SK-N-SH (cell line): Measurements from ENCODE around the gene MSTO1. TPM values are rescaled to one million over a fixed set of nuclear protein-coding genes. Genes with fewer than 3 reads are reported as not detected.
"Not testable (repeated sequence)": the region's sequence is repeated elsewhere in the genome, so short reads cannot be mapped to it uniquely, and the experiment has no call there.

ENCODE experiments used
- CTCF ChIA-PET: fragments of 300-600, 350-600 bp; formaldehyde crosslinking; extraction: SDS; loops from one replicate; lab custom pipeline; 2021; lab: Yijun Ruan, JAX
- POLR2A ChIA-PET: fragments of 350-600 bp; sonication (Branson Sonifier 250); formaldehyde crosslinking; extraction: SDS; loops from one replicate; lab custom pipeline; 2020; ENCODE audit warnings: antibody characterized with exemption, inconsistent platforms; lab: Yijun Ruan, JAX
- DNase-seq: peaks from one replicate; pipeline ENCODE4 v3.0.0; 2012
- H2AFZ ChIP-seq: fragments of 200-600 bp; sonication (generic); 2 replicates; pipeline ENCODE4 v1.8.1; 2016; ENCODE audit warnings: antibody characterized with exemption, mild to moderate bottlenecking, low read depth
- H3F3A ChIP-seq: fragments of 200-600 bp; sonication (generic); replicated peaks from 2 replicates; pipeline ENCODE3; 2016; ENCODE audit warnings: antibody characterized with exemption, mild to moderate bottlenecking; ENCODE audit not compliant: insufficient read depth
- H3K27ac ChIP-seq, 2 experiments: fragments of 200-500 bp in 1 of 2; fragments of 200-600 bp in 1 of 2; sonication (Bioruptor generic) in 1 of 2; sonication (generic), shearing (Covaris generic) in 1 of 2; 2 replicates each; pipeline versions ENCODE4 v1.5.1 to v1.6.1; 2014 to 2016; ENCODE audit warnings: low read depth in 2 of 2, inconsistent platforms in 1 of 2, low read length in 1 of 2, mild to moderate bottlenecking in 1 of 2, mixed read lengths in 1 of 2
- H3K27me3 ChIP-seq: fragments of 200-600 bp; sonication (generic), shearing (Covaris generic); 2 replicates; pipeline ENCODE4 v1.6.1; 2016; ENCODE audit warnings: mixed run types; ENCODE audit not compliant: insufficient read depth
- H3K36me3 ChIP-seq, 2 experiments: fragments of 200-500 bp in 1 of 2; fragments of 200-600 bp in 1 of 2; sonication (Bioruptor generic) in 1 of 2; sonication (generic) in 1 of 2; replicated peaks in 1 of 2; 2 replicates each; pipeline versions ENCODE3 to v1.5.1; 2014 to 2016; ENCODE audit warnings: low read length in 1 of 2, mild to moderate bottlenecking in 1 of 2; ENCODE audit not compliant: insufficient read depth in 2 of 2, control insufficient read depth in 1 of 2
- H3K4me1 ChIP-seq, 2 experiments: fragments of 200-500 bp in 1 of 2; fragments of 200-600 bp in 1 of 2; sonication (Bioruptor generic) in 1 of 2; sonication (generic), shearing (Covaris generic) in 1 of 2; 2 replicates each; pipeline versions ENCODE4 v1.5.1 to v1.6.1; 2014 to 2016; ENCODE audit warnings: low read depth in 1 of 2, low read length in 1 of 2, mixed run types in 1 of 2; ENCODE audit not compliant: insufficient read depth in 2 of 2, control insufficient read depth in 1 of 2
- H3K4me2 ChIP-seq: fragments of 200-600 bp; sonication (generic), shearing (Covaris generic); 2 replicates; pipeline ENCODE4 v1.6.1; 2017; ENCODE audit warnings: mixed run types
- H3K4me3 ChIP-seq, 2 experiments: fragments of 200-500 bp in 1 of 2; fragments of 200-600 bp in 1 of 2; sonication (Bioruptor generic) in 1 of 2; sonication (generic), shearing (Covaris generic) in 1 of 2; 2 replicates each; pipeline versions ENCODE4 v1.5.1 to v1.8.1; 2014 to 2016; ENCODE audit warnings: low read depth in 2 of 2, inconsistent platforms in 1 of 2, low read length in 1 of 2, mild to moderate bottlenecking in 1 of 2, mixed read lengths in 1 of 2, moderate library complexity in 1 of 2
- H3K79me2 ChIP-seq: fragments of 200-600 bp; sonication (generic); 2 replicates; pipeline ENCODE4 v1.8.1; 2017; ENCODE audit warnings: mild to moderate bottlenecking; ENCODE audit not compliant: insufficient read depth
- H3K9ac ChIP-seq: fragments of 200-600 bp; sonication (generic); 2 replicates; pipeline ENCODE4 v1.6.1; 2017; ENCODE audit warnings: mixed run types
- H3K9me2 ChIP-seq: fragments of 200-600 bp; sonication (generic); 2 replicates; pipeline ENCODE4 v1.6.1; 2017; ENCODE audit warnings: mixed run types
- H3K9me3 ChIP-seq: fragments of 200-600 bp; sonication (generic); 2 replicates; pipeline ENCODE4 v1.6.1; 2017; ENCODE audit warnings: mixed run types, mild to moderate bottlenecking, moderate library complexity
- H4K20me1 ChIP-seq: fragments of 200-600 bp; sonication (generic); 2 replicates; pipeline ENCODE4 v1.6.1; 2017; ENCODE audit warnings: mild to moderate bottlenecking, mixed run types; ENCODE audit not compliant: insufficient read depth
- WGBS: methylation state at CpG from one replicate; pipeline ENCODE4 v1.1.6; 2017; ENCODE audit warnings: low lambda C conversion rate; 5-methylcytosine and 5-hydroxymethylcytosine counted together
- polyA plus RNA-seq, 3 experiments: library from polyadenylated mRNA; depleted of rRNA; stranded (reverse); fragments of >200 nt; gene quantifications; 2 replicates each; pipeline ENCODE4 v1.2.3, GENCODE V29; 2012

MSTO1 gene
- polyA plus RNA-seq, 1 of the 3 experiments (the other 2 are of a cell fraction): 22.4 TPM

- H3K4me1 ChIP-seq, H3K9ac ChIP-seq, CTCF ChIA-PET, H4K20me1 ChIP-seq, H2AFZ ChIP-seq, H3K4me3 ChIP-seq, POLR2A ChIA-PET, H3K27ac ChIP-seq, H3K27me3 ChIP-seq, H3K9me3 ChIP-seq, H3K36me3 ChIP-seq, DNase-seq, H3F3A ChIP-seq, H3K4me2 ChIP-seq, H3K9me2 ChIP-seq: not testable (repeated sequence)
- H3K79me2 ChIP-seq: peaks cover 46% of the 10 kb centered on the region
- 98% methylated on average over 6 of the region's 6 CpGs for WGBS
These were observed 34.4 kb upstream of the MSTO1 start for GRCh38 chr1:155575608-155576007.

GRCh38 chr1:155583846-155584245 lies 26.2 kb upstream of the MSTO1 start:
- H3K79me2 ChIP-seq, H3K4me3 ChIP-seq, H3K9me2 ChIP-seq, H3K27me3 ChIP-seq, DNase-seq, H3K9ac ChIP-seq, H2AFZ ChIP-seq, H3K9me3 ChIP-seq, H3F3A ChIP-seq, POLR2A ChIA-PET, H3K4me1 ChIP-seq, H3K27ac ChIP-seq, H4K20me1 ChIP-seq, H3K36me3 ChIP-seq, H3K4me2 ChIP-seq: not testable (repeated sequence)
- CTCF ChIA-PET: interaction anchor here (1.4 to 1.6 kb wide), 2 partner anchors 8 to 333 kb away, joined by 3 to 4 read pairs; no protein-coding TSS in a partner anchor
- 90% methylated on average over 6 of the region's 6 CpGs for WGBS

GRCh38 chr1:155589282-155589681 lies 20.7 kb upstream of the MSTO1 start:
- H3K36me3 ChIP-seq, H2AFZ ChIP-seq, H4K20me1 ChIP-seq, CTCF ChIA-PET, H3K4me3 ChIP-seq, H3K79me2 ChIP-seq, POLR2A ChIA-PET, H3K4me1 ChIP-seq, DNase-seq, H3K4me2 ChIP-seq, H3F3A ChIP-seq, H3K9me2 ChIP-seq, H3K27me3 ChIP-seq, H3K9me3 ChIP-seq, H3K27ac ChIP-seq, H3K9ac ChIP-seq: not testable (repeated sequence)
- WGBS: 88% methylated on average over 3 of the region's 3 CpGs

- H2AFZ ChIP-seq, H3K27me3 ChIP-seq, H3K36me3 ChIP-seq, H3F3A ChIP-seq, H3K9me2 ChIP-seq, H3K79me2 ChIP-seq, DNase-seq, H3K4me1 ChIP-seq, H3K9me3 ChIP-seq, H3K9ac ChIP-seq, H4K20me1 ChIP-seq, H3K4me2 ChIP-seq, POLR2A ChIA-PET, H3K27ac ChIP-seq, H3K4me3 ChIP-seq: not testable (repeated sequence)
- CTCF ChIA-PET: interaction anchor here (2.6 kb wide), 1 partner anchor 340 kb away, joined by 13 read pairs; no protein-coding TSS in a partner anchor
- 97% methylated on average over 4 of the region's 20 CpGs for WGBS
These were observed 19.3 kb upstream of the MSTO1 start for GRCh38 chr1:155590516-155591247.
